HEK293 (cell line): ENCODE results near the gene CTAGE1.

ENCODE experiments used
- CTCF ChIA-PET: fragments of 350-600 bp; formaldehyde crosslinking; extraction: SDS; loops from one replicate; lab custom pipeline; 2021; ENCODE audit warnings: antibody characterized with exemption; lab: Yijun Ruan, JAX
- POLR2A ChIA-PET: fragments of 300-600 bp; formaldehyde crosslinking; extraction: SDS; loops from one replicate; lab custom pipeline; 2020; ENCODE audit warnings: antibody characterized with exemption, inconsistent platforms; lab: Yijun Ruan, JAX
- H3K27ac ChIP-seq: fragments of 200-500 bp; sonication (Bioruptor generic); 2 replicates; pipeline ENCODE4 v1.5.1; 2014; ENCODE audit warnings: low read depth, low read length, control low read depth, inconsistent platforms; ENCODE audit errors: extremely low read depth
- H3K36me3 ChIP-seq, 2 experiments: fragments of 200-500 bp in 1 of 2; sonication (Bioruptor generic) in 1 of 2; 1 replicate in 1 of 2; 2 replicates in 1 of 2; pipeline ENCODE4 v1.5.1; 2014 to 2017; ENCODE audit warnings: inconsistent platforms in 2 of 2, low read length in 2 of 2; ENCODE audit not compliant: control insufficient read depth in 2 of 2, insufficient read depth in 1 of 2
- H3K4me1 ChIP-seq: fragments of 200-500 bp; sonication (Bioruptor generic); 2 replicates; pipeline ENCODE4 v1.5.1; 2014; ENCODE audit warnings: mild to moderate bottlenecking, low read length, inconsistent platforms; ENCODE audit not compliant: control insufficient read depth, insufficient read depth
- H3K4me3 ChIP-seq: 2 replicates; pipeline ENCODE4 v1.5.1; 2011; ENCODE audit warnings: low read depth, mild to moderate bottlenecking, control low read depth, low read length, moderate library complexity
- H3K9me3 ChIP-seq: fragments of 200-500 bp; sonication (Bioruptor generic); 2 replicates; pipeline ENCODE4 v1.5.1; 2014; ENCODE audit warnings: low read depth, low read length, inconsistent platforms; ENCODE audit not compliant: control insufficient read depth, insufficient read depth
- HOXD13 ChIP-seq: sonication (generic); formaldehyde crosslinking; IDR thresholded peaks from 2 replicates; pipeline ENCODE4 v1.8.0; 2022; ENCODE audit warnings: missing genetic modification reagents, borderline replicate concordance
- MZF1 ChIP-seq: fragments of 450-650 bp; formaldehyde crosslinking; IDR thresholded peaks from 2 replicates; pipeline ENCODE4 v1.5.1; 2017; ENCODE audit warnings: missing biosample characterization, missing genetic modification characterization, borderline replicate concordance
- SALL2 ChIP-seq: fragments of 450-650 bp; formaldehyde crosslinking; IDR thresholded peaks from 2 replicates; pipeline ENCODE4 v1.5.0; 2017; ENCODE audit warnings: missing biosample characterization, mild to moderate bottlenecking, missing genetic modification characterization, borderline replicate concordance
- TCF7L2 ChIP-seq: IDR thresholded peaks from 2 replicates; pipeline ENCODE4 v1.6.1; 2011; ENCODE audit warnings: low read depth, mild to moderate bottlenecking, inconsistent platforms, low read length, moderate library complexity, borderline replicate concordance
- ZFP3 ChIP-seq: fragments of 450-650 bp; formaldehyde crosslinking; IDR thresholded peaks from 2 replicates; pipeline ENCODE4 v1.5.1; 2016; ENCODE audit warnings: low read depth, missing biosample characterization, missing genetic modification characterization
- ZNF140 ChIP-seq: fragments of 450-650 bp; formaldehyde crosslinking; IDR thresholded peaks from 2 replicates; pipeline ENCODE4 v1.5.1; 2016; ENCODE audit warnings: missing biosample characterization, missing genetic modification characterization
- ZNF16 ChIP-seq: fragments of 450-650 bp; formaldehyde crosslinking; IDR thresholded peaks from 2 replicates; pipeline ENCODE4 v1.5.1; 2016; ENCODE audit warnings: low read depth, missing biosample characterization, missing genetic modification characterization
- ZNF214 ChIP-seq: fragments of 450-650 bp; formaldehyde crosslinking; IDR thresholded peaks from 2 replicates; pipeline ENCODE4 v1.5.1; 2017; ENCODE audit warnings: missing biosample characterization, mild to moderate bottlenecking, missing genetic modification characterization, borderline replicate concordance
- ZNF221 ChIP-seq: fragments of 450-650 bp; formaldehyde crosslinking; IDR thresholded peaks from 2 replicates; pipeline ENCODE4 v1.5.1; 2017; ENCODE audit warnings: missing biosample characterization, missing genetic modification characterization, borderline replicate concordance
- ZNF302 ChIP-seq: fragments of 450-650 bp; formaldehyde crosslinking; IDR thresholded peaks from 2 replicates; pipeline ENCODE4 v1.5.1; 2016; ENCODE audit warnings: missing biosample characterization, missing genetic modification characterization, low read depth
- ZNF335 ChIP-seq: fragments of 450-650 bp; formaldehyde crosslinking; conservative IDR thresholded peaks from 2 replicates; pipeline ENCODE4 v1.5.1; 2016; ENCODE audit warnings: missing biosample characterization, missing genetic modification characterization
- ZNF350 ChIP-seq: fragments of 450-650 bp; formaldehyde crosslinking; IDR thresholded peaks from 2 replicates; pipeline ENCODE4 v1.5.0; 2017; ENCODE audit warnings: missing biosample characterization, mild to moderate bottlenecking, missing genetic modification characterization
- ZNF354C ChIP-seq: fragments of 450-650 bp; formaldehyde crosslinking; IDR thresholded peaks from 2 replicates; pipeline ENCODE4 v1.5.1; 2016; ENCODE audit warnings: missing biosample characterization, missing genetic modification characterization, low read depth, borderline replicate concordance
- ZNF37A ChIP-seq: fragments of 450-650 bp; IDR thresholded peaks from 2 replicates; pipeline ENCODE4 v1.5.1; 2018; ENCODE audit warnings: missing biosample characterization, missing genetic modification characterization
- ZNF561 ChIP-seq: fragments of 450-650 bp; IDR thresholded peaks from 2 replicates; pipeline ENCODE4 v1.5.1; 2018; ENCODE audit warnings: missing biosample characterization, missing genetic modification characterization, borderline replicate concordance
- ZNF645 ChIP-seq: fragments of 450-650 bp; formaldehyde crosslinking; IDR thresholded peaks from 2 replicates; pipeline ENCODE4; 2016; ENCODE audit warnings: missing biosample characterization, missing genetic modification characterization
- ZNF664 ChIP-seq: fragments of 450-650 bp; formaldehyde crosslinking; IDR thresholded peaks from 2 replicates; pipeline ENCODE4 v1.5.1; 2016; ENCODE audit warnings: missing biosample characterization, missing genetic modification characterization
- ZNF768 ChIP-seq: fragments of 450-650 bp; formaldehyde crosslinking; IDR thresholded peaks from 2 replicates; pipeline ENCODE4 v1.5.1; 2018; ENCODE audit warnings: missing biosample characterization, mild to moderate bottlenecking, missing genetic modification characterization
- ZNF776 ChIP-seq: fragments of 450-650 bp; formaldehyde crosslinking; IDR thresholded peaks from 2 replicates; pipeline ENCODE4 v1.5.0; 2017; ENCODE audit warnings: missing biosample characterization, missing genetic modification characterization, borderline replicate concordance
- ZNF791 ChIP-seq: fragments of 450-650 bp; formaldehyde crosslinking; IDR thresholded peaks from 2 replicates; pipeline ENCODE4 v1.5.1; 2016; ENCODE audit warnings: missing biosample characterization, missing genetic modification characterization
- ZNF837 ChIP-seq: fragments of 450-650 bp; formaldehyde crosslinking; IDR thresholded peaks from 2 replicates; pipeline ENCODE4 v1.5.1; 2016; ENCODE audit warnings: missing biosample characterization, missing genetic modification characterization
- ZSCAN23 ChIP-seq: fragments of 450-650 bp; formaldehyde crosslinking; IDR thresholded peaks from 2 replicates; pipeline ENCODE4 v1.5.1; 2016; ENCODE audit warnings: missing biosample characterization, missing genetic modification characterization
- TF ChIP-seq, protein P1 (sequence below): fragments of 450-650 bp; formaldehyde crosslinking; IDR thresholded peaks from 2 replicates; pipeline ENCODE4 v1.5.1; 2016; ENCODE audit warnings: missing biosample characterization, missing genetic modification characterization
- TF ChIP-seq, protein P2 (sequence below): fragments of 450-650 bp; formaldehyde crosslinking; IDR thresholded peaks from 2 replicates; pipeline ENCODE4 v1.5.1; 2016; ENCODE audit warnings: missing biosample characterization, missing genetic modification characterization
- TF ChIP-seq, protein P3 (sequence below): fragments of 450-650 bp; formaldehyde crosslinking; IDR thresholded peaks from 2 replicates; pipeline ENCODE4 v1.5.1; 2016; ENCODE audit warnings: missing biosample characterization, missing genetic modification characterization
- TF ChIP-seq, protein P4 (sequence below): fragments of 450-650 bp; formaldehyde crosslinking; IDR thresholded peaks from 2 replicates; pipeline ENCODE4 v1.5.1; 2016; ENCODE audit warnings: missing biosample characterization, missing genetic modification characterization

The CTAGE1 gene

GRCh38 chr18:22428672-22429071 lies 11.0 kb upstream of the CTAGE1 start:
- H3K4me1 ChIP-seq, result no peaks in the 10 kb centered on the region
- no peak for TF ChIP-seq ZNF837 (tag by site-specific recombination)
- TF ChIP-seq, protein P1, sequence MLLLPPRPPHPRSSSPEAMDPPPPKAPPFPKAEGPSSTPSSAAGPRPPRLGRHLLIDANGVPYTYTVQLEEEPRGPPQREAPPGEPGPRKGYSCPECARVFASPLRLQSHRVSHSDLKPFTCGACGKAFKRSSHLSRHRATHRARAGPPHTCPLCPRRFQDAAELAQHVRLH (tag by site-specific recombination), result no peak
- H3K27ac ChIP-seq, result no peak overlapping the region
- ChIA-PET CTCF (interaction anchor here (0.5 to 0.9 kb wide), 2 partner anchors 133 to 533 kb away, joined by 3 to 6 read pairs; no protein-coding TSS in a partner anchor), POLR2A (no interaction called here)
- no peak overlapping the region for H3K4me3 ChIP-seq
- no peaks in the 10 kb centered on the region for H3K36me3 ChIP-seq
- no peaks in the 10 kb centered on the region for H3K9me3 ChIP-seq

DNA sequence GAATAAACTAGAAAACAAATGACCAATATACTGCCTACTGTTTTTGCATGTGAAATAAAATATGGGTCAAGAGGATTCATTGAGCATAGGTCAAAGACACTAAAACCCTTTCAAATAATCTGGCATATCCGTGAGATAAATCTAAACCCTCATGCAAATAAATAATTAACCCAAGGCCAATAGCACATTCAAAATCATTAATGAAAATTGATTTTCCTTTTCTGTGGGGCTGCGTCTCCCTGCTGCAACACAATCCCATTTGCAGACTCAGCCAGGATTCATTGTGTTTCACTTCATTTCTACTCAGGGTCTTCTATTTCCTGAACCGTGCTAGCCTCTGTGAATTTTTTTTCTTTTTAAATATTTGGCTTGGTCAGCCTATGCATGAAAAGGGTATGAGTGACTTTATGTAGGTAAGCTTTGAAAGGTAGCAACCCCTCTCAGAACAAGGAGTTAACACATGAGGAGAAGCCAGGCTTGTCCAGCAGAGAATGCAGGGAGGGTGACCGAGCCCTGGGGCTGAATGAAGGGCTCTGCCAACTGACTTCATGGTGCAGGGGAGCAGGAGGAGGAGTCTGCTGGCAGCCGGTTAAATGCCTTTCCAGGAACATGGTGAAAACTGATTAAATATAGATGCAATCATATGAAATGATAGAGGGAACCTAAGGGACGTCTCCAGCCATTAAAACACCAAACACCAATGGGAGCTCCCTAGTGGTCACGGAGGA lies 10.3 kb upstream of the CTAGE1 start:
- Histone ChIP-seq H3K36me3 (no peaks in the 10 kb centered on the region), H3K4me3 (no peak overlapping the region), H3K4me1 (no peaks in the 10 kb centered on the region), H3K27ac (no peak overlapping the region), H3K9me3 (no peaks in the 10 kb centered on the region)
- no peak for TF ChIP-seq ZNF768
- no peak for TF ChIP-seq ZNF645 (tag by site-specific recombination)
- TF ChIP-seq ZNF140 (tag by site-specific recombination), result no peak
- no peak for TF ChIP-seq ZNF776
- no peak for TF ChIP-seq ZNF664 (tag by site-specific recombination)
- TF ChIP-seq ZNF350, result no peak
- TF ChIP-seq ZNF214 (tag by site-specific recombination), result no peak
- TF ChIP-seq, protein P2, sequence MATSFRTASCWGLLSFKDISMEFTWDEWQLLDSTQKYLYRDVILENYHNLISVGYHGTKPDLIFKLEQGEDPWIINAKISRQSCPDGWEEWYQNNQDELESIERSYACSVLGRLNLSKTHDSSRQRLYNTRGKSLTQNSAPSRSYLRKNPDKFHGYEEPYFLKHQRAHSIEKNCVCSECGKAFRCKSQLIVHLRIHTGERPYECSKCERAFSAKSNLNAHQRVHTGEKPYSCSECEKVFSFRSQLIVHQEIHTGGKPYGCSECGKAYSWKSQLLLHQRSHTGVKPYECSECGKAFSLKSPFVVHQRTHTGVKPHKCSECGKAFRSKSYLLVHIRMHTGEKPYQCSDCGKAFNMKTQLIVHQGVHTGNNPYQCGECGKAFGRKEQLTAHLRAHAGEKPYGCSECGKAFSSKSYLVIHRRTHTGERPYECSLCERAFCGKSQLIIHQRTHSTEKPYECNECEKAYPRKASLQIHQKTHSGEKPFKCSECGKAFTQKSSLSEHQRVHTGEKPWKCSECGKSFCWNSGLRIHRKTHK (tag by site-specific recombination), result no peak
- TF ChIP-seq ZNF221 (tag by site-specific recombination), result no peak
- no peak for TF ChIP-seq ZNF37A (tag by site-specific recombination)
- TF ChIP-seq ZSCAN23 (tag by site-specific recombination), result no peak
- TF ChIP-seq ZFP3 (tag by site-specific recombination), result no peak
- TF ChIP-seq ZNF335 (tag by site-specific recombination), result no peak
- no peak for TF ChIP-seq HOXD13 (CRISPR knock-in tag)
- TF ChIP-seq ZNF561, result no peak
- no peak for TF ChIP-seq ZNF791
- TF ChIP-seq SALL2 (tag by site-specific recombination), result no peak
- no peak for TF ChIP-seq ZNF354C
- CTCF ChIA-PET, result interaction anchor here (0.7 to 1.0 kb wide), 3 partner anchors 129 to 529 kb away, joined by 3 to 4 read pairs (median 3); no protein-coding TSS in a partner anchor
- POLR2A ChIA-PET, result no interaction called here

DNA sequence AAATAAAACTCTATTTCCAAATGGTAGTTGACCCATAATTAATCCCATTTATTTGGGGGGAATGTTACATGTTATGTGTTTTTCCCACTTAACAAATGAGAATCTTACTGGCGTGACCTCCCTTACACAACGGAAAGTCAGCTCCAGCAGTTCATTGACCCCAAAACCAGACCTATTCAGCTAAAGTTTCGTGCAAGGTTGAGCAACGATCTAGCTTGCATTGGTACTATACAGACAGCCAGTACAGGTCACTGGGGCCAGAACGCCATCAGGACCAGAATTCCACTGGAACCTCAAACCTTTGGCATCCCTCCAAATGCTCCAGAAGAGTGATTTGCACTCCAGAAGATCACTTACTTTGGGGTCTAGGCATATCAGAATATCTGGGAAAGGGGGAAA lies 6.8 kb upstream of the CTAGE1 start:
- no peaks in the 10 kb centered on the region for H3K4me1 ChIP-seq
- CTCF ChIA-PET, result no interaction called here
- POLR2A ChIA-PET, result no interaction called here
- no peaks in the 10 kb centered on the region for H3K9me3 ChIP-seq
- no peak overlapping the region for H3K4me3 ChIP-seq
- H3K36me3 ChIP-seq, result no peaks in the 10 kb centered on the region
- no peak overlapping the region for H3K27ac ChIP-seq
- TF ChIP-seq ZNF16 (tag by site-specific recombination) (no peak), TCF7L2 (no peak), MZF1 (tag by site-specific recombination) (no peak), ZNF302 (tag by site-specific recombination) (no peak)
- TF ChIP-seq, protein P3, sequence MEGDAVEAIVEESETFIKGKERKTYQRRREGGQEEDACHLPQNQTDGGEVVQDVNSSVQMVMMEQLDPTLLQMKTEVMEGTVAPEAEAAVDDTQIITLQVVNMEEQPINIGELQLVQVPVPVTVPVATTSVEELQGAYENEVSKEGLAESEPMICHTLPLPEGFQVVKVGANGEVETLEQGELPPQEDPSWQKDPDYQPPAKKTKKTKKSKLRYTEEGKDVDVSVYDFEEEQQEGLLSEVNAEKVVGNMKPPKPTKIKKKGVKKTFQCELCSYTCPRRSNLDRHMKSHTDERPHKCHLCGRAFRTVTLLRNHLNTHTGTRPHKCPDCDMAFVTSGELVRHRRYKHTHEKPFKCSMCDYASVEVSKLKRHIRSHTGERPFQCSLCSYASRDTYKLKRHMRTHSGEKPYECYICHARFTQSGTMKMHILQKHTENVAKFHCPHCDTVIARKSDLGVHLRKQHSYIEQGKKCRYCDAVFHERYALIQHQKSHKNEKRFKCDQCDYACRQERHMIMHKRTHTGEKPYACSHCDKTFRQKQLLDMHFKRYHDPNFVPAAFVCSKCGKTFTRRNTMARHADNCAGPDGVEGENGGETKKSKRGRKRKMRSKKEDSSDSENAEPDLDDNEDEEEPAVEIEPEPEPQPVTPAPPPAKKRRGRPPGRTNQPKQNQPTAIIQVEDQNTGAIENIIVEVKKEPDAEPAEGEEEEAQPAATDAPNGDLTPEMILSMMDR (tag by site-specific recombination), result no peak
- TF ChIP-seq, protein P4, sequence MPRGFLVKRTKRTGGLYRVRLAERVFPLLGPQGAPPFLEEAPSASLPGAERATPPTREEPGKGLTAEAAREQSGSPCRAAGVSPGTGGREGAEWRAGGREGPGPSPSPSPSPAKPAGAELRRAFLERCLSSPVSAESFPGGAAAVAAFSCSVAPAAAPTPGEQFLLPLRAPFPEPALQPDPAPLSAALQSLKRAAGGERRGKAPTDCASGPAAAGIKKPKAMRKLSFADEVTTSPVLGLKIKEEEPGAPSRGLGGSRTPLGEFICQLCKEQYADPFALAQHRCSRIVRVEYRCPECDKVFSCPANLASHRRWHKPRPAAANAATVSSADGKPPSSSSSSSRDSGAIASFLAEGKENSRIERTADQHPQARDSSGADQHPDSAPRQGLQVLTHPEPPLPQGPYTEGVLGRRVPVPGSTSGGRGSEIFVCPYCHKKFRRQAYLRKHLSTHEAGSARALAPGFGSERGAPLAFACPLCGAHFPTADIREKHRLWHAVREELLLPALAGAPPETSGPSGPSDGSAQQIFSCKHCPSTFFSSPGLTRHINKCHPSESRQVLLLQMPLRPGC, result no peak
